DMS79 (cell line): Measurements from ENCODE around the gene SPANXN2.
"Not testable (repeated sequence)": the region's sequence is repeated elsewhere in the genome, so short reads cannot be mapped to it uniquely, and the experiment has no call there.

Experiments
- DNase-seq: peaks from one replicate; lab custom pipeline; 2025; lab: John Stamatoyannopoulos, UW

The SPANXN2 gene

GRCh38 chrX:143720652-143721051, at the start of gene SPANXN2:
Gene SPANXN2, minus strand, starts transcription at chrX:143720752. Its CDS starts 84 bp downstream, at chrX:143720668.
- not testable (repeated sequence) for DNase-seq

GRCh38 chrX:143768976-143769375, 48.4 kb upstream of the SPANXN2 start:
- DNase-seq = no peak

- DNase-seq = not testable (repeated sequence)
Observed at GRCh38 chrX:143767789-143768188, 47.2 kb upstream of the SPANXN2 start.

- DNase-seq = no peak
Observed at GRCh38 chrX:143757887-143758286, 37.3 kb upstream of the SPANXN2 start.

- no peak for DNase-seq
Observed at GRCh38 chrX:143757375-143757774, 36.8 kb upstream of the SPANXN2 start.

- DNase-seq = no peak
Observed at GRCh38 chrX:143754183-143754582, 33.6 kb upstream of the SPANXN2 start.

- DNase-seq = no peak
Observed at GRCh38 chrX:143733866-143734265, 13.3 kb upstream of the SPANXN2 start.

- no peak for DNase-seq
Observed at GRCh38 chrX:143726296-143726695, 5.7 kb upstream of the SPANXN2 start.

GRCh38 chrX:143701460-143701859, 19.1 kb downstream of the SPANXN2 start:
- DNase-seq = no peak

- DNase-seq = no peak
Observed at GRCh38 chrX:143694885-143695284, 25.7 kb downstream of the SPANXN2 start.

- DNase-seq = no peak
Observed at GRCh38 chrX:143683486-143683885, 37.1 kb downstream of the SPANXN2 start.

GRCh38 chrX:143674926-143675325, 45.6 kb downstream of the SPANXN2 start:
- DNase-seq = no peak

GRCh38 chrX:143669395-143669794, 51.2 kb downstream of the SPANXN2 start:
- no peak for DNase-seq

- DNase-seq = no peak
Observed at GRCh38 chrX:143664302-143664701, 56.2 kb downstream of the SPANXN2 start.

- no peak for DNase-seq
Observed at GRCh38 chrX:143663755-143664154, 56.8 kb downstream of the SPANXN2 start.
